Fibroblast of pulmonary artery (primary cell): ENCODE measurements around the gene ZNF761.
A peak's percentile ranks its signal among the peaks of the same experiment; 100 is the strongest.
"Not testable (repeated sequence)": the region's sequence is repeated elsewhere in the genome, so short reads cannot be mapped to it uniquely, and the experiment has no call there.

Experiments
- DNase-seq: peaks from one replicate; pipeline ENCODE4 v3.0.0-alpha.2; 2010; ENCODE audit warnings: low read depth
- H3K4me3 ChIP-seq: replicated peaks from 2 replicates; pipeline ENCODE4 v1.5.1; 2011; ENCODE audit warnings: low read depth, mild to moderate bottlenecking, control low read depth, low read length, moderate library complexity
- TF ChIP-seq, protein P1 (sequence below): IDR thresholded peaks from 2 replicates; pipeline ENCODE4 v1.5.1; 2011; ENCODE audit warnings: mild to moderate bottlenecking, control low read depth, low read length, inconsistent platforms; ENCODE audit errors: missing control alignments

ZNF761 gene

DNA sequence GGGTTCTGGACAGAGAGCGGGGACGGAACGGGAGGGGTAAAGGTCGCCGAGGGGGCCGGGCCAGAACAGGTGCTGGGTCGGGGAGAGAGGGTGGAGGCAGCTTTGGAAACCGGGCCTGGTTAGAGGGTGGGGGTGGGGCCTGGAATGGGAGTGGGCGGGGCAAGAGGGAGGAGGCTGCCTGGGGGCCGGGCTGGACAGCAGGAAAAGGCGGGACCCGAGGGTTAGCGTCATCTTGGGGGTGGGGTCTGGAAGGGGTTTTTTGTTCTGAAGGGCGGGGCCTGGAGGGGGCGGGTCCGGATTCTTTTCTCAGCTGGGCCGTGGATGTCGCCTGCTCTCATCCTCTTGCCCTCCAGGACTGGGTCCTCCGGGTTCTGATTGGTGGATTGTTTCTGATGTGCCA is 31.5 kb downstream of the ZNF761 start:
- DNase-seq: no peak
- TF ChIP-seq, protein P1, sequence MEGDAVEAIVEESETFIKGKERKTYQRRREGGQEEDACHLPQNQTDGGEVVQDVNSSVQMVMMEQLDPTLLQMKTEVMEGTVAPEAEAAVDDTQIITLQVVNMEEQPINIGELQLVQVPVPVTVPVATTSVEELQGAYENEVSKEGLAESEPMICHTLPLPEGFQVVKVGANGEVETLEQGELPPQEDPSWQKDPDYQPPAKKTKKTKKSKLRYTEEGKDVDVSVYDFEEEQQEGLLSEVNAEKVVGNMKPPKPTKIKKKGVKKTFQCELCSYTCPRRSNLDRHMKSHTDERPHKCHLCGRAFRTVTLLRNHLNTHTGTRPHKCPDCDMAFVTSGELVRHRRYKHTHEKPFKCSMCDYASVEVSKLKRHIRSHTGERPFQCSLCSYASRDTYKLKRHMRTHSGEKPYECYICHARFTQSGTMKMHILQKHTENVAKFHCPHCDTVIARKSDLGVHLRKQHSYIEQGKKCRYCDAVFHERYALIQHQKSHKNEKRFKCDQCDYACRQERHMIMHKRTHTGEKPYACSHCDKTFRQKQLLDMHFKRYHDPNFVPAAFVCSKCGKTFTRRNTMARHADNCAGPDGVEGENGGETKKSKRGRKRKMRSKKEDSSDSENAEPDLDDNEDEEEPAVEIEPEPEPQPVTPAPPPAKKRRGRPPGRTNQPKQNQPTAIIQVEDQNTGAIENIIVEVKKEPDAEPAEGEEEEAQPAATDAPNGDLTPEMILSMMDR: no peak
- H3K4me3 ChIP-seq: no peak overlapping the region

- H3K4me3 ChIP-seq: peak overlapping the region; percentile 92
- DNase-seq: no peak
- TF ChIP-seq, protein P1: no peak
Observed at GRCh38 chr19:53466726-53467484, 35.1 kb downstream of the ZNF761 start.

GRCh38 chr19:53467485-53468262 is 35.9 kb downstream of the ZNF761 start, which contains the start of gene ZNF813:
TSS of gene ZNF813 (plus strand) at chr19:53467733. CDS start at chr19:53483823, 16,090 bp downstream.
- DNase-seq: peak; percentile 87
- TF ChIP-seq, protein P1: no peak
- H3K4me3 ChIP-seq: peak within 1 kb of the TSS; percentile 92

DNA sequence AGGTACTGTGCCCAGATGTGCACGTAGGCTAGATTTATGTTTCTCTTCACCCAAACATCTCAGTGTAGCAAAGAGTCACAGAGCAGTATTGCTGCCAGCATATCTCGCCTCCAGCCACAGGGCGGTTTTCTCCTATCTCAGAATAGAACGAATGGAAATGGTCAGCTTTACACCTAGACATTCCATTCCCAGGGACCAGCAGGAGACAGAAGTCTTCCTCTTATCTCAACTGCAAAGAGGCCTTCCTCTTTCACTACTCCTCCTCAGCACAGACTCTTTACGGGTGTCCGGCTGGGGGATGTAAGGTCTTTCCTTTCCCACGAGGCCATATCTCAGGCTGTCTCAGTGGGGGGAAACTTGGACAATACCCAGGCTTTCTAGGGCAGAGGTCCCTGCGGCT is 36.8 kb downstream of the ZNF761 start:
- H3K4me3 ChIP-seq: peak overlapping the region; percentile 92

DNA sequence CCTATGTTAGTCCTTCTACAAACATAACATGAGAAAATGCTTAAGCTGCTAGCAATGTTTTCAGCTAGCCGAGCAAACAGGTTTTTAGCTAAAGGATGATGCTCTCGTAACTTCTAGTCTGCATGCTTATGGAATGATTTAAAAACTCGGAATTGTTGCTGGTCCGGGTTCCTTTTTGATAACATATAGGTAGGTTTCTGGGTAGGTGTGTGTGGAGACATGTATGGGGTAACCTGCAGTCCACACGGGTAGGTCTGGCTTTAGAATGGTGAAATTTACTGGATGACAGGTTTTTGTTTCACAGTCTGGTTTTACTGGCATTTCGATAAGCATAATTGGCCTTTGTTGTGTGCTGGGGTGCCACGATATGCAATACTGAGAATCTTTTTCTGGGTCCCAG is 40.1 kb downstream of the ZNF761 start:
- no peak for DNase-seq
- TF ChIP-seq, protein P1: no peak

More for the DNA sequence above, 36.8 kb downstream of the ZNF761 start:
- DNase-seq: not testable (repeated sequence)

DNA sequence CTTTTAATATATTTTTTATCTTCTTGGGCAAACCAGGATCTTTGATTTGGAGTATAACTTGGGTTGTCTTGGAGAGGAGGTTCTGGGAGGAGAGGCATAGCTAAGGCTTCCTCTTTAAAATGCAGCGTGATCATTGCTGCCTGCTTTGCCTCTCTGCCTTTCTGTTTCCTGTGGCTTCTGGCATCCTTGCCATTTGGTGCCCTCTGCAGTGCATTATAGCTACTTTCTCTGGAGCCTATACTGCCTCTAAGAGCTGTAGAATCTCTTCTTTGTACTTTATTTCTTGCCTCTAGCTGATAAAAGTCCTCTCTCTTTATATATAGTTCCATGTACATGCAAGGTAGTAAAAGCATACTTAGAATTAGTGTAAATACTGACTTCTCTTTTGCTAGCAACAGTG is 43.0 kb downstream of the ZNF761 start:
- DNase-seq, H3K4me3 ChIP-seq: not testable (repeated sequence)

More for the DNA sequence above, 40.1 kb downstream of the ZNF761 start:
- H3K4me3 ChIP-seq: no peak overlapping the region

DNA sequence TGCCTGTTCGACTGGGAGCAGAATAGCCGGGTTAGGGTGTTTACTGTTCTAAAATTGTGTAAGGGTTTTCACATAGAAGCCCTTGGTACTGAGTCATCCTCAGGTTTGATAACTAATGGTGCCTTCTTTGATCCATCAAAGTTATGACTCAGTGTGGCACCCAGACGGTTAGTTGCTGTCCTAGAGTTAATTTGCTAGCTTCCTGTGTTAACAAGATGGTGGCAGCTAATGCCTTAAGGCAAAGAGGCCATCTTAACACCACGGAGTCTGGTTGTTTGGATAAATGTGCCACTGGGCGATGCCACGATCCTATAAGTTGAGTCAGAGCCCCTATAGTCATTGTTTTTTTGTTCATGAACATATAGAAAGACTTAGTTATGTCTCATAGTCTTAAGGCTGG is 43.7 kb downstream of the ZNF761 start:
- not testable (repeated sequence) for DNase-seq, H3K4me3 ChIP-seq

DNA sequence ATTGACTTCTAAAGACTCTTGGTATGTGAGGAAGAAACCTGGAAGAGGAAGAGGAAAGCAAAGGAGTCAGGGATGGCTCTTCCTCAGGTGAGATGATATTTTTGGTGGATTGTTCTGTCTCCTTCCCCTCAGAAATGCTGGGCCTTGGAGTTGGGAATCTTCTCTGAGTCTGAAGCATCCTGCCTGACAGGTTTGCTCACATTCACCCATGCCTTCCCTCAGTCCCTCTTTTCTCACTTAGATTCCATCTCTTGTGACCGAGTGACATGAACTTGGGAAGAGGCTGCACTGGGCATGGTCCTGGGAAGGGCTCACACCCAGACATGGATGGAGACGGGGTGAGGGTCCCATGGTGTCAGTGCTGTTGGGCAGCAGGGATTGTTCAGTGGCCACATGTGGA is 52.0 kb downstream of the ZNF761 start:
- DNase-seq, H3K4me3 ChIP-seq: not testable (repeated sequence)
